IPS-20b (cell line): ENCODE measurements around the gene XKR8.

ENCODE experiments used
- H3K27ac ChIP-seq: one replicate; pipeline ENCODE4 v1.5.1; 2013; ENCODE audit warnings: low read length
- H3K27me3 ChIP-seq: 2 replicates; pipeline ENCODE4 v1.6.1; 2013; ENCODE audit warnings: mild to moderate bottlenecking, low read length, inconsistent platforms; ENCODE audit not compliant: insufficient read depth
- H3K36me3 ChIP-seq: 2 replicates; pipeline ENCODE4 v1.6.1; 2013; ENCODE audit warnings: low read depth, mild to moderate bottlenecking, inconsistent platforms, low read length, moderate library complexity; ENCODE audit not compliant: insufficient read depth
- H3K4me1 ChIP-seq: 2 replicates; pipeline ENCODE4 v1.6.1; 2013; ENCODE audit warnings: mild to moderate bottlenecking, control low read depth, inconsistent platforms, low read length, moderate library complexity; ENCODE audit not compliant: insufficient read depth
- H3K4me3 ChIP-seq: 2 replicates; pipeline ENCODE4 v1.5.1; 2013; ENCODE audit warnings: mild to moderate bottlenecking, low read length, inconsistent platforms
- H3K9ac ChIP-seq: 2 replicates; pipeline ENCODE4 v1.6.1; 2013; ENCODE audit warnings: low read depth, mild to moderate bottlenecking, inconsistent platforms, low read length, moderate library complexity
- H3K9me3 ChIP-seq: 2 replicates; pipeline ENCODE4 v1.6.1; 2013; ENCODE audit warnings: mild to moderate bottlenecking, low read depth, low read length, inconsistent platforms; ENCODE audit not compliant: insufficient read depth

Gene XKR8

GRCh38 chr1:27959792-27960603, at the start of gene XKR8:
Gene XKR8, plus strand, starts transcription at chr1:27959973. Its CDS starts 97 bp downstream, at chr1:27960070.
- peak within 1 kb of the TSS; percentile 93 for H3K9ac ChIP-seq
- H3K27ac ChIP-seq, result peak within 1 kb of the TSS; percentile 82

GRCh38 chr1:27912429-27912828, 47.3 kb upstream of the XKR8 start:
- H3K4me1 ChIP-seq, result no peaks in the 10 kb centered on the region
- H3K27ac ChIP-seq, result no peak overlapping the region
- H3K36me3 ChIP-seq, result peaks cover 52% of the 10 kb centered on the region
- H3K9ac ChIP-seq, result no peak overlapping the region
- H3K27me3 ChIP-seq, result peaks cover 15% of the 10 kb centered on the region
- no peak overlapping the region for H3K4me3 ChIP-seq
- H3K9me3 ChIP-seq, result peaks cover 5% of the 10 kb centered on the region

More at GRCh38 chr1:27959792-27960603, at the start of gene XKR8:
- Histone ChIP-seq H3K4me1 (0 out of 2 replicates have a peak, but pooled peaks cover 5% of the 10 kb centered on the region), H3K27me3 (no peaks in the 10 kb centered on the region), H3K4me3 (peak within 1 kb of the TSS; percentile 86), H3K9me3 (no peaks in the 10 kb centered on the region), H3K36me3 (peaks cover 28% of the 10 kb centered on the region)

- H3K9me3 ChIP-seq, result peaks cover 5% of the 10 kb centered on the region
- H3K4me3 ChIP-seq, result peak overlapping the region; percentile 40; the same call in 1 of the 2 replicates
- peaks cover 26% of the 10 kb centered on the region for H3K36me3 ChIP-seq
- H3K4me1 ChIP-seq, result no peaks in the 10 kb centered on the region
- peaks cover 27% of the 10 kb centered on the region for H3K27me3 ChIP-seq
- no peak overlapping the region for H3K9ac ChIP-seq
- no peak overlapping the region for H3K27ac ChIP-seq
These were observed 44.6 kb upstream of the XKR8 start for GRCh38 chr1:27915082-27915575.

- Histone ChIP-seq H3K4me3 (no peak overlapping the region), H3K27ac (no peak overlapping the region), H3K4me1 (no peaks in the 10 kb centered on the region), H3K36me3 (no peaks in the 10 kb centered on the region), H3K9me3 (no peaks in the 10 kb centered on the region), H3K9ac (no peak overlapping the region), H3K27me3 (peaks cover 14% of the 10 kb centered on the region)
These were observed 37.5 kb upstream of the XKR8 start for GRCh38 chr1:27922272-27922671.

- Histone ChIP-seq H3K36me3 (no peaks in the 10 kb centered on the region), H3K4me3 (no peak overlapping the region), H3K27ac (no peak overlapping the region), H3K9ac (no peak overlapping the region), H3K9me3 (no peaks in the 10 kb centered on the region), H3K4me1 (peaks cover 7% of the 10 kb centered on the region), H3K27me3 (no peaks in the 10 kb centered on the region)
These were observed 31.4 kb upstream of the XKR8 start for GRCh38 chr1:27928216-27928954.

GRCh38 chr1:27931184-27931583, 28.6 kb upstream of the XKR8 start:
- Histone ChIP-seq H3K27me3 (peaks cover 11% of the 10 kb centered on the region), H3K4me3 (no peak overlapping the region), H3K9me3 (no peaks in the 10 kb centered on the region), H3K27ac (no peak overlapping the region), H3K4me1 (peaks cover 10% of the 10 kb centered on the region), H3K36me3 (no peaks in the 10 kb centered on the region), H3K9ac (no peak overlapping the region)

- Histone ChIP-seq H3K27me3 (peaks cover 11% of the 10 kb centered on the region), H3K4me3 (no peak overlapping the region), H3K9ac (no peak overlapping the region), H3K4me1 (peaks cover 10% of the 10 kb centered on the region), H3K27ac (no peak overlapping the region), H3K9me3 (no peaks in the 10 kb centered on the region), H3K36me3 (no peaks in the 10 kb centered on the region)
These were observed 28.0 kb upstream of the XKR8 start for GRCh38 chr1:27931759-27932158.

- H3K9me3 ChIP-seq, result no peaks in the 10 kb centered on the region
- H3K4me3 ChIP-seq, result peak within 1 kb of the TSS; percentile 97
- peak within 1 kb of the TSS; percentile 81 for H3K27ac ChIP-seq
- peaks cover 28% of the 10 kb centered on the region for H3K4me1 ChIP-seq
- H3K27me3 ChIP-seq, result peaks cover 11% of the 10 kb centered on the region
- H3K36me3 ChIP-seq, result peaks cover 4% of the 10 kb centered on the region; the same call in 1 of the 2 replicates
- peak within 1 kb of the TSS; percentile 94 for H3K9ac ChIP-seq
These were observed 24.8 kb upstream of the XKR8 start, which contains the start of gene SMPDL3B for GRCh38 chr1:27934818-27935549. Gene SMPDL3B, plus strand, starts transcription at chr1:27935000. Its CDS starts 184 bp downstream, at chr1:27935184.

GRCh38 chr1:27935721-27936120, 24.1 kb upstream of the XKR8 start:
- H3K4me3 ChIP-seq, result peak overlapping the region; percentile 97
- H3K9me3 ChIP-seq, result no peaks in the 10 kb centered on the region
- H3K27ac ChIP-seq, result no peak overlapping the region
- H3K9ac ChIP-seq, result peak overlapping the region; percentile 94; the same call in 1 of the 2 replicates
- H3K27me3 ChIP-seq, result peaks cover 11% of the 10 kb centered on the region
- peaks cover 6% of the 10 kb centered on the region; the same call in 1 of the 2 replicates for H3K36me3 ChIP-seq
- peaks cover 30% of the 10 kb centered on the region for H3K4me1 ChIP-seq

- Histone ChIP-seq H3K36me3 (peaks cover 13% of the 10 kb centered on the region; the same call in 1 of the 2 replicates), H3K27me3 (peaks cover 11% of the 10 kb centered on the region), H3K4me3 (peak overlapping the region; percentile 97), H3K4me1 (peaks cover 30% of the 10 kb centered on the region), H3K27ac (no peak overlapping the region), H3K9me3 (no peaks in the 10 kb centered on the region), H3K9ac (peak overlapping the region; percentile 94; the same call in 1 of the 2 replicates)
These were observed 23.4 kb upstream of the XKR8 start for GRCh38 chr1:27936370-27936769.

- Histone ChIP-seq H3K9me3 (no peaks in the 10 kb centered on the region), H3K9ac (peak overlapping the region; percentile 67), H3K4me3 (peak overlapping the region; percentile 97), H3K36me3 (peaks cover 24% of the 10 kb centered on the region), H3K27me3 (peaks cover 11% of the 10 kb centered on the region), H3K4me1 (peaks cover 24% of the 10 kb centered on the region), H3K27ac (peak overlapping the region; percentile 18)
These were observed 22.3 kb upstream of the XKR8 start for GRCh38 chr1:27937524-27937836.
